Middle frontal gyrus (tissue), 1 donor: Measurements from ENCODE around the gene MDC1.

Experiments used
- DNase-seq: peaks from one replicate; pipeline ENCODE4 v3.0.0-alpha.2; 2015; ENCODE audit warnings: low spot score; ENCODE audit errors: extremely low spot score

Gene MDC1

GRCh38 chr6:30748851-30749540 lies 31.9 kb upstream of the MDC1 start:
- no peak for DNase-seq

- DNase-seq: no peak
Measured at GRCh38 chr6:30747902-30748769, 31.1 kb upstream of the MDC1 start.

GRCh38 chr6:30747300-30747687 lies 30.2 kb upstream of the MDC1 start:
- DNase-seq: no peak

- no peak for DNase-seq
Measured at GRCh38 chr6:30744054-30744805, 27.1 kb upstream of the MDC1 start, which contains the start of gene IER3. TSS of gene IER3 (minus strand) at chr6:30744547. CDS start at chr6:30744518, 29 bp downstream.

GRCh38 chr6:30743099-30744053 lies 26.3 kb upstream of the MDC1 start:
- DNase-seq: no peak

GRCh38 chr6:30742316-30743098 lies 25.4 kb upstream of the MDC1 start, which contains the start of gene FLOT1:
TSS of gene FLOT1 (minus strand) at chr6:30742687. CDS start at chr6:30742189, 498 bp downstream.
- peak; percentile 77 for DNase-seq

- DNase-seq: no peak
Measured at GRCh38 chr6:30741789-30742315, 24.8 kb upstream of the MDC1 start.

- DNase-seq: no peak
Measured at GRCh38 chr6:30741063-30741779, 24.1 kb upstream of the MDC1 start.

GRCh38 chr6:30740540-30740870 lies 23.4 kb upstream of the MDC1 start:
- no peak for DNase-seq

GRCh38 chr6:30738532-30738931 lies 21.5 kb upstream of the MDC1 start:
- DNase-seq: no peak

GRCh38 chr6:30735668-30736314 lies 18.7 kb upstream of the MDC1 start:
- no peak for DNase-seq

- DNase-seq: no peak
Measured at GRCh38 chr6:30732237-30732943, 15.3 kb upstream of the MDC1 start.

- no peak for DNase-seq
Measured at GRCh38 chr6:30730601-30731435, 13.7 kb upstream of the MDC1 start.

- DNase-seq: no peak
Measured at GRCh38 chr6:30727920-30728553, 11.0 kb upstream of the MDC1 start.

GRCh38 chr6:30726506-30727413 lies 9.7 kb upstream of the MDC1 start:
- no peak for DNase-seq
